ENCODE data around the gene SCD5. TPM values are rescaled to one million over a fixed set of nuclear protein-coding genes. Genes with fewer than 3 reads are reported as not detected.
"Not testable (repeated sequence)": the region's sequence is repeated elsewhere in the genome, so short reads cannot be mapped to it uniquely, and the experiment has no call there.

SCD5 gene
- 1.0 TPM for total RNA-seq

- H3K27me3 ChIP-seq (ENCODE audit: insufficient read depth, low read length) = peaks cover 41% of the 10 kb centered on the region
- H3K4me1 ChIP-seq (ENCODE audit: insufficient read depth, low read length) = peaks cover 23% of the 10 kb centered on the region
- no peaks in the 10 kb centered on the region for H3K9me3 ChIP-seq (ENCODE audit: low read depth, low read length)
- peak within 1 kb of the TSS; percentile 46 for H3K4me3 ChIP-seq (ENCODE audit: low read length)
Measured at GRCh38 chr4:82798168-82799005, at the start of gene SCD5. TSS of gene SCD5 (minus strand) at chr4:82798796. CDS start at chr4:82798537, 259 bp downstream.

DNA sequence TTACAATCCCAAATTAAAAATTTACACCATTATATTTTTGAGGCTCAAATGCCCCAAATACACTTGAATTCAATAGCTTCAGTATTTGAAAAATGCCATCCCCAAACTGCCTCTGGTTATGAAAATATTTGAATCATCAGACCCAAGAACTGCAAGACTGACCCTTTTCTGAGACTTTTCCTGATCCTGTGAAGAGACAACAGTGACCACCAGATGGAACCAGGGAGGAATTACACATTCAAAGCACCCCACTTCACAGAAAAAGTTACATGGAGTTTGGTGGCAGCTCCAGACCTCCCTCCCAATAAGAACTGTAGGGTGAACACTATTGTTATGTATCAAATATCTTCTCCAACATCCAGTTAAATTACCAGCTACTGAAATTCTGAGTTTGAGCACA is 44.0 kb upstream of the SCD5 start:
- no peak overlapping the region for H3K4me3 ChIP-seq (ENCODE audit: low read length)
- H3K27me3 ChIP-seq (ENCODE audit: insufficient read depth, low read length) = no peaks in the 10 kb centered on the region
- no peaks in the 10 kb centered on the region for H3K9me3 ChIP-seq (ENCODE audit: low read depth, low read length)
- H3K4me1 ChIP-seq (ENCODE audit: insufficient read depth, low read length) = no peaks in the 10 kb centered on the region

- Histone ChIP-seq H3K9me3 (ENCODE audit: low read depth, low read length) (no peaks in the 10 kb centered on the region), H3K4me3 (ENCODE audit: low read length) (no peak overlapping the region), H3K27me3 (ENCODE audit: insufficient read depth, low read length) (no peaks in the 10 kb centered on the region), H3K4me1 (ENCODE audit: insufficient read depth, low read length) (no peaks in the 10 kb centered on the region)
Measured at GRCh38 chr4:82839624-82840023, 41.0 kb upstream of the SCD5 start.

GRCh38 chr4:82833696-82834313 is 35.2 kb upstream of the SCD5 start:
- Histone ChIP-seq H3K4me3 (ENCODE audit: low read length) (no peak overlapping the region), H3K27me3 (ENCODE audit: insufficient read depth, low read length) (no peaks in the 10 kb centered on the region), H3K4me1 (ENCODE audit: insufficient read depth, low read length) (no peaks in the 10 kb centered on the region), H3K9me3 (ENCODE audit: low read depth, low read length) (no peaks in the 10 kb centered on the region)

DNA sequence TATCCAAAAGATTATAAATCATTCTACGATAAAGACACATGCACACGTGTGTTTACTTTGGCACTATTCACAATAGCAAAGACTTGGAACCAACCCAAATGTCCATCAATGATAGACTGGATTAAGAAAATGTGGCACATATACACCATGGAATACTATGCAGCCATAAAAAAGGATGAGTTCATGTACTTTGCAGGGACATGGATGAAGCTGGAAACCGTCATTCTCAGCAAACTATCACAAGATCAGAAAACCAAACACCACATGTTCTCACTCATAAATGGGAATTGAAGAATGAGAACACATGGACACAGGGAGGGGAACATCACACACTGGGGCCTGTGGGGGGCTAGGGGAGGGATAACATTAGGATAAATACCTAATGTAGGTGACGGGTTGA is 34.5 kb upstream of the SCD5 start:
- H3K4me3 ChIP-seq (ENCODE audit: low read length); H3K27me3 ChIP-seq (ENCODE audit: insufficient read depth, low read length); H3K9me3 ChIP-seq (ENCODE audit: low read depth, low read length); H3K4me1 ChIP-seq (ENCODE audit: insufficient read depth, low read length): not testable (repeated sequence)

GRCh38 chr4:82825425-82825824 is 26.8 kb upstream of the SCD5 start:
- H3K4me1 ChIP-seq (ENCODE audit: insufficient read depth, low read length) = no peaks in the 10 kb centered on the region
- H3K9me3 ChIP-seq (ENCODE audit: low read depth, low read length) = no peaks in the 10 kb centered on the region
- no peaks in the 10 kb centered on the region for H3K27me3 ChIP-seq (ENCODE audit: insufficient read depth, low read length)
- no peak overlapping the region for H3K4me3 ChIP-seq (ENCODE audit: low read length)

GRCh38 chr4:82823062-82823461 is 24.5 kb upstream of the SCD5 start:
- Histone ChIP-seq H3K4me1 (ENCODE audit: insufficient read depth, low read length) (no peaks in the 10 kb centered on the region), H3K4me3 (ENCODE audit: low read length) (no peak overlapping the region), H3K27me3 (ENCODE audit: insufficient read depth, low read length) (no peaks in the 10 kb centered on the region), H3K9me3 (ENCODE audit: low read depth, low read length) (no peaks in the 10 kb centered on the region)

GRCh38 chr4:82820689-82821088 is 22.1 kb upstream of the SCD5 start:
- H3K9me3 ChIP-seq (ENCODE audit: low read depth, low read length) = no peaks in the 10 kb centered on the region
- H3K4me1 ChIP-seq (ENCODE audit: insufficient read depth, low read length) = no peaks in the 10 kb centered on the region
- no peaks in the 10 kb centered on the region for H3K27me3 ChIP-seq (ENCODE audit: insufficient read depth, low read length)
- H3K4me3 ChIP-seq (ENCODE audit: low read length) = no peak overlapping the region

GRCh38 chr4:82818664-82819662 is 20.4 kb upstream of the SCD5 start:
- no peak overlapping the region for H3K4me3 ChIP-seq (ENCODE audit: low read length)
- H3K27me3 ChIP-seq (ENCODE audit: insufficient read depth, low read length) = no peaks in the 10 kb centered on the region
- H3K4me1 ChIP-seq (ENCODE audit: insufficient read depth, low read length) = no peaks in the 10 kb centered on the region
- no peaks in the 10 kb centered on the region for H3K9me3 ChIP-seq (ENCODE audit: low read depth, low read length)

- not testable (repeated sequence) for H3K27me3 ChIP-seq (ENCODE audit: insufficient read depth, low read length); H3K4me3 ChIP-seq (ENCODE audit: low read length); H3K9me3 ChIP-seq (ENCODE audit: low read depth, low read length); H3K4me1 ChIP-seq (ENCODE audit: insufficient read depth, low read length)
Measured at GRCh38 chr4:82816874-82817273, 18.3 kb upstream of the SCD5 start.

DNA sequence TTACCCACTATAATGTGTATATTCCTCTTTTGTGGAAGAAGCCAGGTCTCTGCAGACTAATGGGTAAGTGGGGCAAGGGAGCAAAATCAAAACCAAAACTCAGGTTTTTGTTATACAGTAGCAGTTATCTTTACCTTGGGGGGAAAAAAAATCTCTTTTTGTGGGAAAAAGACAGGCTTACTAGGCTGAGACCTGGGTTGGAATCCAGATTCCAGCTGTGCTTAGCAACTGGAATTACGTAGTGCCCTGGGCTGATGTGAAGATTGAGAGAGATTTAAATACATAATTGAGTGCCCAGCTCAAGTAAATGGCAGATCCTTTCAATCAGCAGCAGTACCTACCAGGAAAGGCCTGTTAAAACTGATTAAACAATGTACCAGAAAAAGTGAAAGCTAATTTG is 15.4 kb upstream of the SCD5 start:
- no peaks in the 10 kb centered on the region for H3K27me3 ChIP-seq (ENCODE audit: insufficient read depth, low read length)

GRCh38 chr4:82811838-82812341 is 13.3 kb upstream of the SCD5 start:
- Histone ChIP-seq H3K27me3 (ENCODE audit: insufficient read depth, low read length) (no peaks in the 10 kb centered on the region), H3K4me1 (ENCODE audit: insufficient read depth, low read length) (no peaks in the 10 kb centered on the region), H3K4me3 (ENCODE audit: low read length) (no peak overlapping the region), H3K9me3 (ENCODE audit: low read depth, low read length) (no peaks in the 10 kb centered on the region)

More for the DNA sequence above, 15.4 kb upstream of the SCD5 start:
- Histone ChIP-seq H3K4me3 (ENCODE audit: low read length) (no peak overlapping the region), H3K4me1 (ENCODE audit: insufficient read depth, low read length) (no peaks in the 10 kb centered on the region), H3K9me3 (ENCODE audit: low read depth, low read length) (no peaks in the 10 kb centered on the region)

- Histone ChIP-seq H3K9me3 (ENCODE audit: low read depth, low read length) (no peaks in the 10 kb centered on the region), H3K4me1 (ENCODE audit: insufficient read depth, low read length) (no peaks in the 10 kb centered on the region), H3K27me3 (ENCODE audit: insufficient read depth, low read length) (no peaks in the 10 kb centered on the region), H3K4me3 (ENCODE audit: low read length) (no peak overlapping the region)
Measured at GRCh38 chr4:82811392-82811791, 12.8 kb upstream of the SCD5 start.

- no peak overlapping the region for H3K4me3 ChIP-seq (ENCODE audit: low read length)
Measured at GRCh38 chr4:82810176-82810575, 11.6 kb upstream of the SCD5 start.

GRCh38 chr4:82809619-82810018 is 11.0 kb upstream of the SCD5 start:
- Histone ChIP-seq H3K27me3 (ENCODE audit: insufficient read depth, low read length) (no peaks in the 10 kb centered on the region), H3K9me3 (ENCODE audit: low read depth, low read length) (no peaks in the 10 kb centered on the region), H3K4me3 (ENCODE audit: low read length) (no peak overlapping the region), H3K4me1 (ENCODE audit: insufficient read depth, low read length) (no peaks in the 10 kb centered on the region)

More at GRCh38 chr4:82810176-82810575, 11.6 kb upstream of the SCD5 start:
- Histone ChIP-seq H3K27me3 (ENCODE audit: insufficient read depth, low read length) (no peaks in the 10 kb centered on the region), H3K4me1 (ENCODE audit: insufficient read depth, low read length) (no peaks in the 10 kb centered on the region), H3K9me3 (ENCODE audit: low read depth, low read length) (no peaks in the 10 kb centered on the region)

Measured in mononuclear cell (primary cell).